ENCODE results near the gene PACRG.

Gene PACRG

GRCh38 chr6:163259689-163260088 is 531.9 kb downstream of the PACRG start:
- no peak for DNase-seq

- no peak for DNase-seq
These were observed 532.5 kb downstream of the PACRG start for GRCh38 chr6:163260111-163260895.

GRCh38 chr6:163260911-163261310 is 533.1 kb downstream of the PACRG start:
- no peak for DNase-seq

GRCh38 chr6:163261361-163261760 is 533.6 kb downstream of the PACRG start:
- no peak for DNase-seq

- no peak for DNase-seq
These were observed 534.3 kb downstream of the PACRG start for GRCh38 chr6:163262080-163262479.

GRCh38 chr6:163263196-163263595 is 535.4 kb downstream of the PACRG start:
- no peak for DNase-seq

GRCh38 chr6:163263998-163264661 is 536.4 kb downstream of the PACRG start:
- DNase-seq = no peak

- DNase-seq = no peak
These were observed 536.9 kb downstream of the PACRG start for GRCh38 chr6:163264662-163265035.

GRCh38 chr6:163281634-163282033 is 553.9 kb downstream of the PACRG start:
- DNase-seq = no peak

GRCh38 chr6:163282672-163283071 is 554.9 kb downstream of the PACRG start:
- no peak for DNase-seq

- DNase-seq = no peak
These were observed 556.4 kb downstream of the PACRG start for GRCh38 chr6:163284151-163284550.

GRCh38 chr6:163285691-163286090 is 557.9 kb downstream of the PACRG start:
- no peak for DNase-seq

GRCh38 chr6:163287626-163288025 is 559.9 kb downstream of the PACRG start:
- no peak for DNase-seq

- no peak for DNase-seq
These were observed 560.3 kb downstream of the PACRG start for GRCh38 chr6:163288066-163288465.

- no peak for DNase-seq
These were observed 561.1 kb downstream of the PACRG start for GRCh38 chr6:163288915-163289314.

- DNase-seq = no peak
These were observed 561.7 kb downstream of the PACRG start for GRCh38 chr6:163289447-163289846.

GRCh38 chr6:163290545-163291274 is 562.9 kb downstream of the PACRG start:
- no peak for DNase-seq

GRCh38 chr6:163291622-163292021 is 563.8 kb downstream of the PACRG start:
- no peak for DNase-seq

- DNase-seq = no peak
These were observed 565.5 kb downstream of the PACRG start for GRCh38 chr6:163293286-163293685.

- no peak for DNase-seq
These were observed 567.0 kb downstream of the PACRG start for GRCh38 chr6:163294734-163295133.

- DNase-seq = no peak
These were observed 569.2 kb downstream of the PACRG start for GRCh38 chr6:163296835-163297519.

GRCh38 chr6:163298079-163298830 is 570.5 kb downstream of the PACRG start:
- DNase-seq = no peak

- DNase-seq = no peak
These were observed 573.1 kb downstream of the PACRG start for GRCh38 chr6:163300838-163301237.

Data from CD4-positive, alpha-beta T cell treated with Interleukin-4 for 4 hours (primary cell).